MM.1S (cell line): Measurements from ENCODE around the gene TDRD5.

Source experiments
- CTCF ChIP-seq: fragments of 300-600 bp; sonication (generic); IDR thresholded peaks from 2 replicates; pipeline ENCODE4 v1.5.1; 2016; ENCODE audit warnings: antibody characterized with exemption, low read length, mixed read lengths
- EZH2 ChIP-seq: fragments of 300-600 bp; sonication (generic); optimal IDR thresholded peaks from 2 replicates; pipeline ENCODE3; 2017; ENCODE audit warnings: low read depth, mild to moderate bottlenecking, antibody characterized with exemption, low read length, mixed read lengths
- EZH2phosphoT487 ChIP-seq: fragments of 300-600 bp; sonication (generic); IDR thresholded peaks from 2 replicates; pipeline ENCODE4 v1.6.1; 2018; ENCODE audit warnings: antibody characterized with exemption, low read length

- no peak for TF ChIP-seq EZH2
- TF ChIP-seq CTCF, result no peak
- TF ChIP-seq EZH2phosphoT487, result no peak
Measured at GRCh38 chr1:179663810-179664209, 72.2 kb downstream of the TDRD5 start.
